Mammary epithelial cell (primary cell): ENCODE data around the gene GFOD1.

Experiments used
- EZH2 ChIP-seq: IDR thresholded peaks from 2 replicates; pipeline ENCODE4 v1.6.1; 2012; ENCODE audit warnings: low read length, inconsistent platforms, borderline replicate concordance
- TF ChIP-seq, protein P1 (sequence below), 2 donors: IDR thresholded peaks in 1 of 2; conservative IDR thresholded peaks in 1 of 2; 2 replicates each; pipeline ENCODE4 v1.5.1; 2011 to 2012; ENCODE audit warnings: inconsistent platforms in 2 of 2, low read length in 2 of 2, mild to moderate bottlenecking in 2 of 2, control low read depth in 1 of 2, low read depth in 1 of 2; ENCODE audit not compliant: insufficient read depth in 1 of 2; ENCODE audit errors: extremely low read depth in 1 of 2

DNA sequence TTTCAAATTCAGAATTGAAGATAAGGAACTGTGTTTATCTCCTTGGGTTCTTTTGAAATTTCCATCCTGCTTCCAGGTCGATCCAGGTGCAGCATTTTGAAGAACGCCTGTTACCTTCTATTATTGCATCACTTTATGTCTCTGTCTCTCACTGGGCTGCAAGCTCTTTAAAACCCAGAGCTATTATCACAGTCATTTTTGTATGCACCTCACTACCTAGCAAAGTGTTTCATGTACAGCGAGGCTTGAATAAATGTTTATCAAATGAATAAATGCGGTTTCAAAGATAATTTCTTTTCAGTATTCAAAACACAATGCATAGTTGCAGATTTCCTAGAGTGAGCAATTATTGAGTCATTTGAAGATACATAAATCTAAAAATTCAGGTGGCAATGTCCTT is 34.2 kb downstream of the GFOD1 start:
- TF ChIP-seq, protein P1, sequence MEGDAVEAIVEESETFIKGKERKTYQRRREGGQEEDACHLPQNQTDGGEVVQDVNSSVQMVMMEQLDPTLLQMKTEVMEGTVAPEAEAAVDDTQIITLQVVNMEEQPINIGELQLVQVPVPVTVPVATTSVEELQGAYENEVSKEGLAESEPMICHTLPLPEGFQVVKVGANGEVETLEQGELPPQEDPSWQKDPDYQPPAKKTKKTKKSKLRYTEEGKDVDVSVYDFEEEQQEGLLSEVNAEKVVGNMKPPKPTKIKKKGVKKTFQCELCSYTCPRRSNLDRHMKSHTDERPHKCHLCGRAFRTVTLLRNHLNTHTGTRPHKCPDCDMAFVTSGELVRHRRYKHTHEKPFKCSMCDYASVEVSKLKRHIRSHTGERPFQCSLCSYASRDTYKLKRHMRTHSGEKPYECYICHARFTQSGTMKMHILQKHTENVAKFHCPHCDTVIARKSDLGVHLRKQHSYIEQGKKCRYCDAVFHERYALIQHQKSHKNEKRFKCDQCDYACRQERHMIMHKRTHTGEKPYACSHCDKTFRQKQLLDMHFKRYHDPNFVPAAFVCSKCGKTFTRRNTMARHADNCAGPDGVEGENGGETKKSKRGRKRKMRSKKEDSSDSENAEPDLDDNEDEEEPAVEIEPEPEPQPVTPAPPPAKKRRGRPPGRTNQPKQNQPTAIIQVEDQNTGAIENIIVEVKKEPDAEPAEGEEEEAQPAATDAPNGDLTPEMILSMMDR (conservative IDR thresholded peaks at IDR 0.05 in 1 of 2, IDR thresholded peaks at IDR 0.05 in 1 of 2; ENCODE audit: extremely low read depth in 1 of 2, insufficient read depth in 1 of 2, low read depth in 1 of 2, low read length in 2 of 2) = no peak
- no peak for TF ChIP-seq EZH2
